NCI-H774 (cell line): ENCODE data around the gene PAEP.

ENCODE experiments used
- DNase-seq: peaks from one replicate; lab custom pipeline; 2025; lab: John Stamatoyannopoulos, UW

The PAEP gene

DNA sequence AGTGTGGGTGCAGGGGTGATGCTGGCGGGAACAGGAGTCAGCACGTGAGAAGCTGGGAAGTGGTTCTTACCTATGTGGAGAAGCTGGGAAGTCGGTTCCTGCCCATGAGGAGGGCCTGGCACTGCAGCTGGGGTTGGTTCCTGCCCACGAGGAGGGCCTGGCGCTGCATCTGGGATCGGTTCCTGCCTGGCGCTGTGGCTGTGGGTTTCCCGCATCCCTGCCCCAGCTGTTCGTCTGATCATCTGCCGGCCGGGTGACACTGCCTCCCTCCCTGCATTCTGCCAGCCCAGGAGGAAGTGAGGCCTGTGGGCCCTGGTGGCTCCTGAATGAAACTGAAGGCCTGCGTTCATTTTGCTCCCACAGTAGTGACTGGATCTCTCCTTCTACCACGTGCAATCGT lies 10.5 kb upstream of the PAEP start:
- no peak for DNase-seq

DNA sequence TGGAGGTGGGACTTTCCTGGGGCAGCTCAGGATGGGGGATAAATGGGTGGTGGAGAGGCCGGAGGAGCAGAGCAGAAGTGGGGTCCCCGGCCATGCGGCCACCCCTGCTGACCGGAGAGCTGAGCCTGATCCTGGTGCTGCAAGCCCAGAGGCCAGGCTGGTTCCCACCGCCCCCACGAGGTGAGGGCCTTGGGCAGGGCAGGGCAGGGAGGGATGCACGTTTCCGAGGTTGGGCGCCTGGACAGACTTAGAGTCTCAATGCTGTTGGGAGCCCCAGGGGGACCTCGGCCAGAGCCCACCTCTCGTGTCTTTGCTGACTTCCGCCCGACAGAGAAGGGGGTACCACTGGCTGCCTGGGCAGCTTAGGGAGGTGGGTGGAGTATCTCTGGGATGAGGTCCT lies 10.1 kb upstream of the PAEP start:
- DNase-seq: no peak

DNA sequence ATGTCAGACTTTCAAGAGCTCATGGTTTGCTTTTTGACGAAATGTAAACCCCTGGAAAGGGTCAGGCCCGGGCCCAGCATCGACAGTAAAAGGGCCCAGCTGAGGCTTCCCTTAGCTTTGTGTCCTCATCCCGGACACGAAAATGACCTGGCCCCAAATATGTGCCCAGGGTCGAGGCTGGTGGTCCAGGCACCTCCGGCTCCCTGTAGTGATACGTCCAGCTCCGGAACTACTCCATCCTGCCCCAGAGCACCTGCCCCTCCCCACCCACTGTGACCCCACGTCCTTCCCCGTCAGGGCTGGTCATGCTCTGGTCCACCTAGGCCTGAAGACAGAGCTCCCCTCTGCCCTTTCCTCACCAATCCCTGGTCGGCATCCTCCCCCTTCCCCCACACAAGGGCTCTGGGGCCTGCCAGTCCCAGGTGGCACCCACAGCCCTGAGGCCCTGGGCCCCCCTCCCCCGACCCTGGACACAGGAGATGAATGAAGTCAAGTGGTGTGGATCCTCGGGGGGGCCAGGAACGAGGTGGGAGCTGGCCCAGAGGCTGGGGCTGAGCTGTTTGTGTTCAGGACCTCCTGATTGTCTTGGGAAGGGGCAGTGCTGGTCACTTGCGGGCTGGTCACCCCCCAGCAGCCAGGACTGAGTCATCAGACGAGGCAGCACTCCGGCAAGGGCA lies 9.4 kb upstream of the PAEP start:
- DNase-seq: no peak

DNA sequence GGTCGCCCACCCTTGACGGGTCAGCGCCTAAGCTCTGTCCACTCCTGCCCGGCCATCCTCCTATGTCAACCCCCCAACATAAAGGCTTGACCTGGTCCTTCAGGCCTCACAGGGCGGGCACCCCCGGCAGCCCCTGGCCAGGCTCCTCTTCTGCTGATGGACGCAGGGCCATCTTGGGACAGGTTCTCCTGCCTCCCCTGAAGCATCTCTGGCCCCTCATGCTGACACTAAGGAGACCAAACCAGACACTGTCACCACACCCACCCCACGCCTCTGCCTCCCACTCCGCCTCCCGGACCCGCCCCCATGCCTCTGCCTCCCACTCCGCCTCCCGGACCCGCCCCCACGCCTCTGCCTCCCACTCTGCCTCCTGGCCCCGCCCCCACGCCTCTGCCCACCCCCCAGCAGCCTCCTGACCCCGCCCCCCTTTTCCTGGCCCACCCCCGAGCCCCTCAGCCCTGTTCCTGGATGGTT lies 8.8 kb upstream of the PAEP start:
- DNase-seq: no peak

GRCh38 chr9:135554718-135555117 lies 6.8 kb upstream of the PAEP start:
- DNase-seq: no peak

DNA sequence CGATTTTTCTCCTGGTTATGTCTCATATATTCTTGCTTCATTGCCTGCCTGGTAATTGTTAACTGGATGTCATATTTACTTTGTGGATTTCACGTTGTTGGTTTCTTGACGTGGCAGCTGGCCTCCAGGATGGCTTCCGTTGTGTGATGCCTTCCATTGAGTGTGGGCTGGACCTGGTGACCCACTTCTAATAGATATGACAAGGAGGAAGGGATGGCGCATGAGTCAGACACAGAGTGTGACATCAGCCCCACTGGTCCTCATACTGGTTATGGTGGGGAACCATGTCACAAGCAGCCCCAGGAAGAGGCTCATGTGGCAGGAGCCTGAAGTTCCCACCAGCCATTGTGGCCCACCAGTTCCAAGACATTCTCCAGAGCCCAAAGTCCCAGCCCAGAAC lies 6.4 kb upstream of the PAEP start:
- DNase-seq: no peak

- DNase-seq: no peak
Measured at GRCh38 chr9:135555910-135556309, 5.6 kb upstream of the PAEP start.

- no peak for DNase-seq
Measured at GRCh38 chr9:135559606-135560005, 1.9 kb upstream of the PAEP start.

- DNase-seq: no peak
Measured at GRCh38 chr9:135562235-135562745, 734 bp downstream of the PAEP start.

DNA sequence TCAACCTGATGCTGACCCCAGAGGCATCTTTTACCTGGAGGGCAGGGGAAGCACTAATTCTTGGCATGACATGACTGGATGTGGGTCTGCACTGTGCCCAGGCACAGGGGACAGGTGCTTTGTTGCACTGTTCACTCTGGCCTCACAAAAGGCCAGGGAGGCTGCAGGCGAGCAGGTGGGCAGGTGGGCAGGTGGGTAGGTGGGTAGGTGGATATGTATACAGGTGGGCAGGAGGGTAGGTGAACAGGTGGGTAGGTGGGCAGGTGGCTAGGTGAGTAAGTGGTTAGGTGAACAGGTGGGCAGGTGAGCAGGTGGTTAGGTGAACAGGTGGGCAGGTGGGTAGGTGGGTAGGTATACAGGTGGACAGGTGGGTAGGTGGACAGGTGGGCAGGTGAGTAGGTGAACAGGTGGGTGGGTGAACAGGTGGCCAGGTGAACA lies 1.5 kb downstream of the PAEP start:
- no peak for DNase-seq

GRCh38 chr9:135563858-135564257 lies 2.3 kb downstream of the PAEP start:
- no peak for DNase-seq

GRCh38 chr9:135565141-135565628 lies 3.6 kb downstream of the PAEP start:
- no peak for DNase-seq

- no peak for DNase-seq
Measured at GRCh38 chr9:135565636-135566035, 4.1 kb downstream of the PAEP start.

DNA sequence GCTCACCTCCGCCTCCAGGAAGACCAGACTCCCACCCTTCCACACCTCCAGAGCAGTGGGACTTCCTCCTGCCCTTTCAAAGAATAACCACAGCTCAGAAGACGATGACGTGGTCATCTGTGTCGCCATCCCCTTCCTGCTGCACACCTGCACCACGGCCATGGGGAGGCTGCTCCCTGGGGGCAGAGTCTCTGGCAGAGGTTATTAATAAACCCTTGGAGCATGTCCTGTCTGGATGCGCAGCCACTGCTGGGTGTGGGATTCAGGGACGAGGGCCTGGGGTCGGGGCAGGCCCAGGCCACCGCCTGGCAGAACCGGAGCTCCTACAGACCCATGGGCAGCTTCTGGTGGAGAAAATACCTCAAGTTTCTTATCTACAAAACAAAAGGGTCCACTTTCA lies 5.0 kb downstream of the PAEP start:
- no peak for DNase-seq

DNA sequence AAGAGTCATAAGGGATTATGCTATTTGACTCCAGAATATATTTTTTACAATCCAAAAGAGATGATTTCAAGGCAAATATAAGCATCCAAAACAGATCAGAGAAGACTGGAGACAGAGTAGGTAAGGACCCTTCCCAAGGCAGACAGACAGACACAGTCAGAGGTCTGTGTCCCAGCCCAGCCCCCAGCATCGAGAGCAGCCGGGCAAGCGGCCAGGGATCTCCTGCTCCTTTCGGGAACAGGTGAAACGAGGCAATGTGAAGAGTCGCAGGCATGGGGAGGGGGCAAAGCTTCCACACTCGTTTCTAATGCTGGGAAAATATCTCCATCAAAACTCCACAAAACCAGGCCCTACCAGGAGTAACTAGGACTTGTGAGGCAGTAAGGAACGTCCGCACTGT lies 5.8 kb downstream of the PAEP start:
- no peak for DNase-seq

- DNase-seq: no peak
Measured at GRCh38 chr9:135568026-135568425, 6.5 kb downstream of the PAEP start.

GRCh38 chr9:135570456-135570855 lies 8.9 kb downstream of the PAEP start:
- DNase-seq: no peak

GRCh38 chr9:135572233-135572632 lies 10.7 kb downstream of the PAEP start:
- no peak for DNase-seq

DNA sequence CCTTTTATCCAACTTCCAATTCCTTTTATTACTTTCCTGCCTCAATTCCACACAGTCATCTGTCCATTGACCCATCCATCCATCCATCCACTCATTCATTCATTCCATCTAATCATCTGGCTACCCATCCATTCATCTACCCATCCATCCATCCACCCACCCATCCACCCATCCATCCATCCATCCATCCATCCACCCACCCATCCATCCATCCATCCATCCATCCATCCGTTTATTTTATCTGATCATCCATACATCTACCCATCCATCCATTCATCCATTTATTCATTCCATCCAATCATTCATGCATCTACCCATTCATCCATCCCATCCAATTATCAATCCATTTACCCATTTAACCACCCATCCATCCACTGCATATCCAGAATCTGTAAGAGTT lies 11.6 kb downstream of the PAEP start:
- DNase-seq: no peak

DNA sequence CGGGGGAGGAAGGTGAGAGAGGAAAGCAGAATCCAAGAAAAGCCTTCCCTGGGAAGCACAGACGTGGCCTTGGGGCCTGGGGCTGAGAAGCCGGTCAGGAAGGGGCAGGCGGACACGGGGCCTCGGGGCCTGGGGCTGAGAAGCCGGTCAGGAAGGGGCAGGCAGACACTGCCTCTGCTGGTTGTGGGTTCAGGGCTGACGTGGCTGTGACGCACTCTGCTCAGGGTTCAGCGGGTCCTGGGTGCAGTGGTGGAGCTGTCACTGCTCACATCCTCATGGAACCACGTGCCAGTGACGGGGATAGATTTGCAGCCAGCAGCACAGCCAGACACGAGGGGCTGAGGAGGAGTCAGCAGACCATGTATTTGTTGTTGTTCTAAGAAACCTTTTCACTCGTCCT lies 12.8 kb downstream of the PAEP start:
- no peak for DNase-seq

DNA sequence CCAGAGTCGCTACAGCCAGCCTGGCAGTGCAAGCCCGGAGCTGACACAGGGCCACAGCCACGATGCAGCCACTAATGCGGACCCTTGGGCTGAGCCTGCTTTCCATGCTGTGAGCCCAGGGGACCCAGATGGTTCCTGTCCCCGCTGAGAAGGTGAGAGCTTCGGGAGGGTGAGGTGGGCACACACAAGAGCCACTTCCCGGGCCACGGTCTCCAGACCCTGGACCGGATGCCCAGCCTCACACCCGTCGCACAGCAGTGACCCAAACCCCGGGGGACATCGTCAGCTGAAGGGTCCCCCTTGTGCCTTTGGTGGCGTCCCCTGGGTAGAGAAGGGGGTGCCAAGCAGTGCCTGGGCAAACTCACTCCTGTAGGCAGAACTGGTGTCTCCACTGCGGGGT lies 13.4 kb downstream of the PAEP start:
- DNase-seq: no peak

DNA sequence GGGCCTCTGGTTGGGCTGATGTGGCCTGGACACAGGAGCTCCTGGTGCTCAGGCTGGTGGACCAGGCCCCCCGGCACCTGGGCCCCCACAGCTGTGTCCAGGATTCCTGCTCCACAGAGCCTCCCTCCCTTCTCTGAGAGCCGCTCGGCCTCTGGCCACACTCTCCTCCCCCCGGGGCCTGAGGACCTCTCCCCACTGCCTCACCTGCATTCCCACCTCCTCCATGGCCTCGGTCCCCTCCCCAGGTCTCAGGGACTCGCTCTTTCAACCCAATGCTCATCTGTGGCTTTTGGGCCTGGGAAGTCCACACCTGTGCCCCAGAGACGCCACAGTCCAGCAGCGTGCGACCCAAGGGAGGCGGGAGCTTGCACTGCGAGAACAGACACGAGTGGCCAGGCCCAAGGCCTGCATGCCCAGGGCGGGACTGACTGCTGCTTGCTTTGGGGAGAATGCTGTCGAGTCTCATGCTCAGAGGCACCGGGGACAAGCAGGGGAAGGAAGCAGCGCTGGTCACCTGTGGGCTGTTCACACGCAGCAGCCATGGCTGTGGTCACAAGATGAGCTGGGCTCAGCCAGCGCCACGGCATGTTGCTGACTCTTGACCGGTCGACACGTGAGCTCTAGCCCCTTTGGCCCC lies 14.6 kb downstream of the PAEP start:
- no peak for DNase-seq

DNA sequence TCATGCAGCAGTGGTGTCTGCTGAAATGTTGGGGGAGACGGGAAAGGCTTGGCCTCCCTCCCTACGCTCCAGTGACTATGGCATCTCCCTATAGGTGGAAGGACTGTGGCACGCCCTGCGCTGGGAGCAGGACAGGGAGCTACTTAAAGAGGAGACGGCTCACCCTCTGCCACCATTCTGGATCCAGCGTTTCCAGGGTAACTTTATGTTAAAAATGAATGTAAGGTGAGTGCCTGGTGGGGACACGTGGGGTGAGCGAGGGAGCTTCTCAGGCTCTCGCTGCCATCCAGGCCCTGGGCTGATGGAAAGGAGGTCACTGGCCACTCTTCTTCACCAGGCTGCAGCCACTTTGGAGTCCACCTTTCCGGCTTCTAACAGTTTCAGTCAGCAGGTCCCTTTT lies 15.7 kb downstream of the PAEP start:
- no peak for DNase-seq

GRCh38 chr9:135579356-135579755 lies 17.8 kb downstream of the PAEP start:
- DNase-seq: no peak
